ENCODE data around the gene HEXIM2.
"Not testable (repeated sequence)": the region's sequence is repeated elsewhere in the genome, so short reads cannot be mapped to it uniquely, and the experiment has no call there.

Gene HEXIM2

DNA sequence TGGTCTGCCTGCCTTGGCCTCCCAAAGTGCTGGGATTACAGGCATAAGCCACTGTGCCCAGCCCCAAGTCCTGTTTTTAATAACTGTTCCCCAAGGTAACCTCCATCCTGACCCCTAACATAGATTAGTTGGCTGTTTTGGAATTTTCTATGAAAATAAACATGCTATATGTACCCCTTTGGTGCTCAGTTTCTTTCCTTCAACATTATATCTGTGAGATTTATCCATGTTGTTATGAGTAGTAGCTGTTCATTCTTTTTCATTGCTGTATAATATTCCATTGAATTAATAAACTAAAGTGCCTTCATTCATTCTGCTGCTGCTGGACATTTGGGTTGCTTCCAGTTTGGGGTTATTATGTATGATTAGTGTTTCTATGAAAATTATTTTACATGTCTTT lies 33.7 kb downstream of the HEXIM2 start:
- no peak for ATAC-seq
- H3K27me3 Mint-ChIP-seq, result no peaks in the 10 kb centered on the region
- H3K27ac Mint-ChIP-seq, result no peak overlapping the region

GRCh38 chr17:45197108-45197507 lies 35.4 kb downstream of the HEXIM2 start:
- Mint-ChIP-seq H3K9me3 (no peaks in the 10 kb centered on the region), H3K27me3 (no peaks in the 10 kb centered on the region), H3K36me3 (ENCODE audit: low read depth) (no peaks in the 10 kb centered on the region), H3K4me1 (peaks cover 4% of the 10 kb centered on the region), H3K27ac (no peak overlapping the region), H3K4me3 (no peak overlapping the region)
- ATAC-seq (no peak), DNase-seq (no peak)

More for the DNA sequence above, 33.7 kb downstream of the HEXIM2 start:
- Mint-ChIP-seq H3K4me1 (peaks cover 4% of the 10 kb centered on the region), H3K4me3 (no peak overlapping the region), H3K9me3 (no peaks in the 10 kb centered on the region), H3K36me3 (ENCODE audit: low read depth) (no peaks in the 10 kb centered on the region)
- DNase-seq, result no peak

DNA sequence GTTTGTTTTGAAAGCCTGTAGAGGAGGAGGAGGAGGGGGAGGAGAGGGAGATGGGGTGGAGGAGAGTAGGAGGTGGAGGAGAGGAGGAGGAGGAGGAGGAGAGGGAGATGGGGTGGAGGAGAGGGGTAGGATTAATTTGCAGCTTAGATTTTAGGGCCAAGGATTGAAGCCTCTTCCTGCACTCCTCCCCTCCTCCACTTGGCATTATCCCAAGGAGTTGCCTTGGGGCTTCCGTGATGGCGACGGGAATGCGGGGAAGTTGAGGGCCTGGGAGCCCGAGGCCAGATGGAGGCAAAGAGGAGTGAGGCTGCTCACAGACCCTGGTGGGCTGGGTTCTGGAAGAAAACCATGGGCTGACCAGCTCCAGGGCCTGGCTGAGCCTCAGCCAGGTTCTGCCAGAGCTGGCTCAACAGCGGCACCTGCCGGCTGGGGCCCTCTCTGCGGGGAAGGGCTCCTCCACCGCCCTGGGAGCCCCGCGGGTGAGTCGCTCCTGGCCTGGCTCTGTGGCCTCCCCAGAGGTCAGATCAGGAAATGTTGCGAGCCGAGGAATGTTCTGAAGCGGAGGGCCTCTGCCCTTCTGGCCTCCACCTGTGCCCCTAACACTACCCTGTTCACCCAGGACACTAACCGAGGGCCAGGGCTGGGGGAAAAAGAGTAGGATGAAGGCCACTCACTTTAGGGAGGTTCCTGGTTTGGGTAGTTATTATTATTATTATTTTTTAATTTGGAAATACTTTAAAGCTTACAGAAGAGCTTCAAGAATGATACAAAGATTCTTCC lies 36.1 kb downstream of the HEXIM2 start:
- peak; percentile 100 for ATAC-seq
- Mint-ChIP-seq H3K27me3 (no peaks in the 10 kb centered on the region), H3K36me3 (ENCODE audit: low read depth) (no peaks in the 10 kb centered on the region), H3K9me3 (no peaks in the 10 kb centered on the region), H3K4me3 (no peak overlapping the region), H3K4me1 (peaks cover 4% of the 10 kb centered on the region), H3K27ac (no peak overlapping the region)
- DNase-seq, result peak; percentile 97

DNA sequence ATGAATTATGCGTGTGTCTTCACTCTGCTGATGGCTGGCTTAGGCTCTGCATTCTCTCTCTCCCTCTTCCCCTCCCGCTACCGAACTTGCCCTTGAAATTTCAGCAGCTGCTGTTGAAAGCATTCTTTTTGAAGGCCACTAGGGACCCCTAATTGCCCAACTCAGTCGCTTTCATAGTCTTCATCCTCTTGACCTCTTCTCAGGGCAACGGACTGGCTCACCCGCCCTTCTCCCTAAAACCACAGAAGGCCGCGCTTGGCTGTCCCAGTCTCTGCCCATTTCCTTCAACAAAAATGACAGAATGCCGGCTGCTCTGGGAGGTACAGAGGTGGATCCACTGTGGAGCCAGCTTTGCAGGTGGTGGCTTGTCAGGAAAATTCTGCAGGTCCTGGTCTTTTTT lies 39.0 kb downstream of the HEXIM2 start:
- Mint-ChIP-seq H3K4me1 (peaks cover 4% of the 10 kb centered on the region), H3K27ac (no peak overlapping the region), H3K36me3 (ENCODE audit: low read depth) (no peaks in the 10 kb centered on the region), H3K27me3 (no peaks in the 10 kb centered on the region), H3K9me3 (no peaks in the 10 kb centered on the region), H3K4me3 (no peak overlapping the region)
- ATAC-seq, result no peak
- no peak for DNase-seq

GRCh38 chr17:45201457-45201856 lies 39.8 kb downstream of the HEXIM2 start:
- H3K4me3 Mint-ChIP-seq, result no peak overlapping the region
- H3K27me3 Mint-ChIP-seq, result no peaks in the 10 kb centered on the region
- DNase-seq (no peak), ATAC-seq (no peak)
- no peak overlapping the region for H3K27ac Mint-ChIP-seq
- H3K4me1 Mint-ChIP-seq, result peaks cover 4% of the 10 kb centered on the region
- H3K9me3 Mint-ChIP-seq, result no peaks in the 10 kb centered on the region
- no peaks in the 10 kb centered on the region for H3K36me3 Mint-ChIP-seq (ENCODE audit: low read depth)

DNA sequence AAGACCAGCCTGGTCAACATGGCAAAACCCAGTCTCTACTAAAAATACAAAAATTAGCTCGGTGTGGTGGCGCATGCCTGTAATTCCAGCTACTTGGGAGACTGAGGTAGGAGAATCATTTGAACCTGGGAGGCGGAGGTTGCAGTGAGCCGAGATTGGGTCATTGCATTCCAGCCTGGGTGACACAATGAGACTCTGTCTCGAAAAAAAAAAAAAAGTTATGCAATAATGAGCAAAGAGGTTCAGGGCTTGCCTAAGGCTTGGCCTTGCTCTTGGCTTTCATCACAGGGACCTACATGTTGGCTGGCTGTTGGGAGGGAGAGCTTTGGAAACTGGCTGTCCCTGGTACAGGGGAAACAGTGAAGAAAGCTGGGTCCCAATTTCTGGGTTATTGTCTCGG lies 40.2 kb downstream of the HEXIM2 start:
- H3K36me3 Mint-ChIP-seq (ENCODE audit: low read depth); ATAC-seq; H3K4me1 Mint-ChIP-seq; H3K9me3 Mint-ChIP-seq; H3K27me3 Mint-ChIP-seq; H3K4me3 Mint-ChIP-seq; H3K27ac Mint-ChIP-seq; DNase-seq: not testable (repeated sequence)

GRCh38 chr17:45218895-45219661 lies 57.4 kb downstream of the HEXIM2 start:
- H3K4me1 Mint-ChIP-seq, result peaks cover 41% of the 10 kb centered on the region
- H3K9me3 Mint-ChIP-seq, result no peaks in the 10 kb centered on the region
- H3K27me3 Mint-ChIP-seq, result no peaks in the 10 kb centered on the region
- H3K4me3 Mint-ChIP-seq, result peak overlapping the region; percentile 93
- DNase-seq, result peak; percentile 93
- no peak for ATAC-seq
- H3K36me3 Mint-ChIP-seq (ENCODE audit: low read depth), result peaks cover 53% of the 10 kb centered on the region
- peak overlapping the region; percentile 86 for H3K27ac Mint-ChIP-seq
